ENCODE measurements around the gene CLDN9.

Gene CLDN9

DNA sequence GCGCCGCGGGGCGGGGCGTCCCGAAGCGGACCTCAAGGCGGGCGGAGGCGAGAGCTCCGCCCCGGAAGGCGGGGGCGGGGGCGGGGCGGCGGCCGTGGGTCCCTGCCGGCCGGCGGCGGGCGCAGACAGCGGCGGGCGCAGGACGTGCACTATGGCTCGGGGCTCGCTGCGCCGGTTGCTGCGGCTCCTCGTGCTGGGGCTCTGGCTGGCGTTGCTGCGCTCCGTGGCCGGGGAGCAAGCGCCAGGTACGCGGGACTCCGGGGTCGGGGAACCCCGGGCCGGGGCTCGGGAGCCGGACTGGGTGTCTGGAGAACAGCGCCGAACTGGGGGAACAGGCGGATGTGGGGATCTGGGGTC, 7.5 kb downstream of the CLDN9 start, which contains the start of gene TNFRSF12A:
Gene TNFRSF12A (plus strand): TSS at position 122 of the 357 bp plus-strand sequence. CDS start 30 bp downstream, at position 152.
- DNase-seq, result peak; percentile 76 to 77

- DNase-seq, result peak; percentile 62 to 68
Measured at GRCh38 chr16:3020604-3021448, 8.1 kb downstream of the CLDN9 start.

GRCh38 chr16:3021449-3022207, 8.9 kb downstream of the CLDN9 start:
- DNase-seq, result peak; percentile 65 to 67

DNA sequence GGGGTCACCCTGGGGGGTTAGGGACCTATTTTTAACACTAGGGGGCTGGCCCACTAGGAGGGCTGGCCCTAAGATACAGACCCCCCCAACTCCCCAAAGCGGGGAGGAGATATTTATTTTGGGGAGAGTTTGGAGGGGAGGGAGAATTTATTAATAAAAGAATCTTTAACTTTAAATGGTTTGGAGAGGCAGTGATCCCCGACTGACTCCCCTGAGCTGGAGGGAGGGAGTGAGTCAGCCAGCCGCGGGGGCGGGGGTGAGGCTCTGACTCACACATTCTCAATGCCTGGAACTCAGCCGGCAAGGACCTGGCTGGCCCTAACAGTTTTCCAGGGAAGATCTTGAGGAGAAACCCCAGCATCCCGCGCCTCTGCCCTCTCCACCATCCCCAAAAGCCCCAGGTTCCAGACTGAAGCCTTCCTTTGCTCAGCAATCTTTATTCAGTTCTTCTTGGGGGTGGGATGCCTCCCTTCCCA, 9.5 kb downstream of the CLDN9 start:
- peak; percentile 61 to 73 for DNase-seq

GRCh38 chr16:3022684-3023414, 10.1 kb downstream of the CLDN9 start:
- no peak for DNase-seq

DNA sequence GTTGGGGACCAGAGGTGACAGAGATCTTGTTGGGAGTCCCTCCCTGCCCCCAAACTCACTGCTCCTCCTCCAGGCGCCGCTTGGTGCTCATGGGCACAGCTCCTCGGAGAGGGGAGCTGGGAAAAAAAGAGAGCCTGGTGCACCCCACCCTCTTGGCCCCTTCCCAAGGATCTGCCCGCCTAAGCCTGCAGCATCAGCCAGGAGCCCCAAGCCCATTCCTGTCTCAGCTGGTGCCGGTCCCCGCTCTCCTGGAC, 10.6 kb downstream of the CLDN9 start:
- no peak for DNase-seq

DNA sequence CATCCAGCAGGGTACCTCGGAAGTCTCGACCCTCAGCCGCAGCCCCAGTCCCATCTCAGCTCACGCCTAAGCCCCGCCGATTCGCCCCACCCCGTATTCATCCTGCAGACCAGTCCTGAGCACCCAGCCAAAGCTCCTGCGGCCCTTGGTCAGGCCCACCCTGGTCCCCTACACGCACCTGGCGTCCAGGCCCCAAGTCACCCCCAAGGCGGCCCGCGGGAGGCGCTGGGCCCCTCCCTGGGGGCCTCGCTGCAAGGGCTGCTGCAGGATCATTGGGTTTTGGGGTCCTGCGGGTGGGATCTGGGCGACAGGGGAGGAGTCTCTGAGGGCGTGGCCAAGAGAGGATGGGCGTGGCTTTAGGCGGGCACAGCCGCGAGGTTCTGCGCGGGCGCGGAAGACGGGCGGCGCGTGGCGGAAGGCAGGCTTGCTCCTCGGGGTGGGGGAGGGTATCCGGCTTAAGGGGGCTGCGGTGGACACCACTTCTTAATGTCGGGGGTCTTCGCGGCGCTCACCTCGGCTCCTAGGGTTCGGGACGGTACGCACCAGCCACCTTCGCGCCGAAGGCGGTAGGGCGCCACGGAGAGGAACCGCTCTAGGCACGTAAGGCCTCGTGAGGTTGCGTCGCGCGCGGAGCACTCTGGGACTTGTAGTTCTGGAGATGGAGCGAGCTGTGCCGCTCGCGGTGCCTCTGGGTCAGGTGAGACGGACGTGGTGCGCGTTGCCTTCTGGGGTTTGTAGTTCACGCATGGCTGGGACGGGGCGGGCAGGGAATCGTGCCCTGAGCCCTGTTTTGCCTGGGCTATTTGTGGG, 11.2 kb downstream of the CLDN9 start, which contains the start of the genes HCFC1R1 and THOC6:
Gene HCFC1R1 (minus strand): TSS at position 274 of the 810 bp plus-strand sequence. CDS start 1 bp downstream, at position 273.
Gene THOC6 (plus strand): TSS at position 367 of the 810 bp plus-strand sequence. CDS start 292 bp downstream, at position 659.
- DNase-seq, result peak; percentile 95 to 96

GRCh38 chr16:3025032-3026002, 12.6 kb downstream of the CLDN9 start:
- DNase-seq, result no peak

- DNase-seq, result no peak
Measured at GRCh38 chr16:3026003-3026378, 13.3 kb downstream of the CLDN9 start.

GRCh38 chr16:3026609-3027488, 14.1 kb downstream of the CLDN9 start:
- no peak for DNase-seq

GRCh38 chr16:3027489-3027795, 14.7 kb downstream of the CLDN9 start:
- no peak for DNase-seq

DNA sequence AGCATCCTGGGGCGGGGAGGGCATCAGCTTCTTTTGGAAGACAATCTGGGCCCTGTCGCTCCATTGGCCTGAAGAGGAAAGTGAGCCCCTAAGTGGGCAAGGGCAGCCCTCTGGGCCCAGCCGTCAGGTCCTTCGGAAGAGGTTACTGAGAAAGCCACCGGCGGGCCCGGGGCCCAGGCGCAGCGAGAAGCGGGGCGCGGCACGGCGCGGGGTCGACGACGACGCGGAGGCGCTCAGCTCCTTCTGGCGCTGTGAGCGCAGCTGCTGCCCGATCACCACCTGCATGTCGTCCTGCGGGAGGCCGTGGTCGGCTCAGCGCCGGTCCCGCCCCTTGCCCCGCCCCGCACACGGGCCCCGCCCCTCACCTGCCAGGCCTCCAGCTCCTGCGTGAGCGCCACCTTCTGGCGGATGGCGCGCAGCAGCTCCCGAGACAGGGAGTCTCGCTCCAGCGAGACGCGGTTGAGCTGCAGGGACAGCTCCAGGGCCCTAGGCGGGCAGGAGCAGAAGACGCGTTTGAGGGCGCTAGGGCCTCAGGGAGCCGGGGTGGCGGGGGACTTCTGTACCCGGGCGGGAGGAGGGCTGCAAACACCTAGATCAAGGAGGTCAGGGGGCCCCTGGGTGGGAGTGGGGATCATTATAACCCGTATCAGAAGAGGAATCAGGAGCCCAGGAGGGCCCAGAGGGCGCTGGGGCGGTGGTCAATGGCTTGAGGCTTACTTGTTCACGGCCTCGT, 15.4 kb downstream of the CLDN9 start:
- DNase-seq, result peak; percentile 88 to 90

GRCh38 chr16:3028716-3029319, 16.1 kb downstream of the CLDN9 start:
- DNase-seq, result no peak

- DNase-seq, result peak in 1 of 2 donors; percentile 40
Measured at GRCh38 chr16:3029491-3030221, 16.9 kb downstream of the CLDN9 start.

GRCh38 chr16:3030222-3031212, 17.8 kb downstream of the CLDN9 start:
- DNase-seq, result no peak

GRCh38 chr16:3032624-3033023, 19.9 kb downstream of the CLDN9 start:
- no peak for DNase-seq
